ENCODE measurements around the gene MTA1. TPM values are rescaled to one million over a fixed set of nuclear protein-coding genes. Genes with fewer than 3 reads are reported as not detected.

MTA1 gene
- total RNA-seq, 1 experiment from 2014 or later: 15.4 TPM

Other genes starting within 250 kb of the MTA1 start
- gene NUDT14, start 238.5 kb upstream of the MTA1 start, total RNA-seq (2014; rRNA removed; shearing (Covaris generic)): 19.9 and 23.1 TPM in 2 replicates
- gene BTBD6, start 171.3 kb upstream of the MTA1 start, total RNA-seq (2014; rRNA removed; shearing (Covaris generic)): not detected in 2 replicates
- gene BRF1, start 118.8 kb upstream of the MTA1 start, total RNA-seq (2014; rRNA removed; shearing (Covaris generic)): 12.0 and 16.2 TPM in 2 replicates
- 29.8 and 35.9 TPM in 2 replicates for gene PACS2, start 105.1 kb upstream of the MTA1 start, total RNA-seq (2014; rRNA removed; shearing (Covaris generic))
- gene TEX22, start 21.3 kb upstream of the MTA1 start, total RNA-seq (2014; rRNA removed; shearing (Covaris generic)): 0.17 TPM in 1 of 2 replicates, not detected in the other
- 195 and 204 TPM in 2 replicates for gene CRIP2, start 55.0 kb downstream of the MTA1 start, total RNA-seq (2014; rRNA removed; shearing (Covaris generic))
- 1.5 TPM in 1 of 2 replicates, not detected in the other for gene CRIP1, start 67.1 kb downstream of the MTA1 start, total RNA-seq (2014; rRNA removed; shearing (Covaris generic))
- gene TEDC1, start 71.4 kb downstream of the MTA1 start, total RNA-seq (2014; rRNA removed; shearing (Covaris generic)): 14.1 and 21.9 TPM in 2 replicates
- 9.2 and 11.3 TPM in 2 replicates for gene TMEM121, start 106.8 kb downstream of the MTA1 start, total RNA-seq (2014; rRNA removed; shearing (Covaris generic))